Colonic mucosa (tissue), 4 donors: ENCODE results near the gene BID. TPM values are rescaled to one million over a fixed set of nuclear protein-coding genes. Genes with fewer than 3 reads are reported as not detected.

ENCODE experiments used
- DNase-seq: peaks from one replicate; pipeline ENCODE4 v3.0.0-alpha.2; 2020
- H3K27ac ChIP-seq: fragments of 200-600 bp; one replicate; pipeline ENCODE4 v1.8.0; 2021
- H3K27me3 ChIP-seq: fragments of 200-600 bp; one replicate; pipeline ENCODE4 v1.8.0; 2021
- H3K36me3 ChIP-seq: fragments of 200-600 bp; one replicate; pipeline ENCODE4 v1.8.0; 2021
- H3K4me1 ChIP-seq: fragments of 200-600 bp; one replicate; pipeline ENCODE4 v1.8.0; 2021; ENCODE audit warnings: mild to moderate bottlenecking
- H3K4me3 ChIP-seq: fragments of 200-600 bp; one replicate; pipeline ENCODE4 v1.8.0; 2021
- H3K9ac ChIP-seq, 2 donors: one replicate each; pipeline ENCODE4 v1.7.0; 2013; ENCODE audit warnings: control low read depth in 2 of 2, low read depth in 2 of 2, low read length in 2 of 2
- H3K9me3 ChIP-seq: fragments of 200-600 bp; one replicate; pipeline ENCODE4 v1.8.0; 2021
- intact Hi-C: fragments of 100-400 bp; cut with DNase I; formaldehyde crosslinking; loops from one replicate; pipeline ENCODE4 v1.14.1; 2022
- total RNA-seq, 2 donors: library from RNA; stranded (reverse); fragmentation: NEBNext Ultra II Directional in 1 of 2; extraction: Animal tissue kit (Norgen Biotek cat#: 25700) in 1 of 2; gene quantifications; one replicate each; pipeline ENCODE4 v1.2.1, GENCODE V29; 2021
- TF ChIP-seq, protein P1 (sequence below): fragments of 200-600 bp; IDR thresholded peaks from one replicate; pipeline ENCODE4 v1.8.0; 2022; ENCODE audit warnings: antibody characterized with exemption, mild to moderate bottlenecking
- donor health status: healthy.
- donor health status: DM: no; HTN: no; CAD: no.
- donor health status: DM: no; HTN: no; CAD: no.

Gene BID
- total RNA-seq, 2 donors from 2014 or later = 35.9 to 57.5 TPM

- intact Hi-C loops = loop anchor here (5.0 to 10.0 kb wide), 2 partner anchors 43 to 331 kb away; partner anchors contain the start of gene PEX26
- no peaks in the 10 kb centered on the region for H3K4me1 ChIP-seq
- no peak overlapping the region for H3K4me3 ChIP-seq
- H3K9me3 ChIP-seq = no peaks in the 10 kb centered on the region
- no peaks in the 10 kb centered on the region for H3K36me3 ChIP-seq
- H3K27ac ChIP-seq = no peak overlapping the region
- DNase-seq = no peak
- no peaks in the 10 kb centered on the region for H3K27me3 ChIP-seq
- H3K9ac ChIP-seq = no peak overlapping the region
- TF ChIP-seq, protein P1, sequence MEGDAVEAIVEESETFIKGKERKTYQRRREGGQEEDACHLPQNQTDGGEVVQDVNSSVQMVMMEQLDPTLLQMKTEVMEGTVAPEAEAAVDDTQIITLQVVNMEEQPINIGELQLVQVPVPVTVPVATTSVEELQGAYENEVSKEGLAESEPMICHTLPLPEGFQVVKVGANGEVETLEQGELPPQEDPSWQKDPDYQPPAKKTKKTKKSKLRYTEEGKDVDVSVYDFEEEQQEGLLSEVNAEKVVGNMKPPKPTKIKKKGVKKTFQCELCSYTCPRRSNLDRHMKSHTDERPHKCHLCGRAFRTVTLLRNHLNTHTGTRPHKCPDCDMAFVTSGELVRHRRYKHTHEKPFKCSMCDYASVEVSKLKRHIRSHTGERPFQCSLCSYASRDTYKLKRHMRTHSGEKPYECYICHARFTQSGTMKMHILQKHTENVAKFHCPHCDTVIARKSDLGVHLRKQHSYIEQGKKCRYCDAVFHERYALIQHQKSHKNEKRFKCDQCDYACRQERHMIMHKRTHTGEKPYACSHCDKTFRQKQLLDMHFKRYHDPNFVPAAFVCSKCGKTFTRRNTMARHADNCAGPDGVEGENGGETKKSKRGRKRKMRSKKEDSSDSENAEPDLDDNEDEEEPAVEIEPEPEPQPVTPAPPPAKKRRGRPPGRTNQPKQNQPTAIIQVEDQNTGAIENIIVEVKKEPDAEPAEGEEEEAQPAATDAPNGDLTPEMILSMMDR = no peak
Measured at GRCh38 chr22:17743661-17744411, 30.4 kb downstream of the BID start.

DNA sequence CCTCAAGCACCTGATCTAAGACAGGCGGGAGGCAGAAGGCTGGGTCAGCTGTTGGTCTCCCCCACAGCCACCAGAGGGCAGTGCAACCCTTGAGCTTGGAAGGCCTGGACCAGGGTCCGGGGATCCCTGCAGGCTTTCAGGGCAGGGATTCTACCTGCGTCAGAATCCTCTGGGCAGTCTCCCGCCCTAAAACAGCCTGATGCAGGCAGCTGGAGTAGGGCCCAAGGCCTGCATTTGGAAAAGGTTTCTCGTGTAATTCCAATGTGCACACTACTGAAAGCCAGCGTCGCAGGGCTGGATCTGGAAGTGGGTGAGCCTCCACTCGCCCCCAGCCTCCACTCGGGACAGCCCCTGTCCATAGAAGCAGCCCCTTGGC is 31.8 kb downstream of the BID start:
- no peak overlapping the region for H3K4me3 ChIP-seq
- no peaks in the 10 kb centered on the region for H3K9me3 ChIP-seq
- TF ChIP-seq, protein P1 = peak; percentile 78
- H3K27me3 ChIP-seq = no peaks in the 10 kb centered on the region
- H3K36me3 ChIP-seq = no peaks in the 10 kb centered on the region
- H3K9ac ChIP-seq = no peak overlapping the region
- intact Hi-C loops = loop anchor here (5.0 to 10.0 kb wide), 2 partner anchors 45 to 332 kb away; partner anchors contain the start of gene PEX26
- no peaks in the 10 kb centered on the region for H3K4me1 ChIP-seq
- peak; percentile 74 for DNase-seq
- H3K27ac ChIP-seq = no peak overlapping the region

DNA sequence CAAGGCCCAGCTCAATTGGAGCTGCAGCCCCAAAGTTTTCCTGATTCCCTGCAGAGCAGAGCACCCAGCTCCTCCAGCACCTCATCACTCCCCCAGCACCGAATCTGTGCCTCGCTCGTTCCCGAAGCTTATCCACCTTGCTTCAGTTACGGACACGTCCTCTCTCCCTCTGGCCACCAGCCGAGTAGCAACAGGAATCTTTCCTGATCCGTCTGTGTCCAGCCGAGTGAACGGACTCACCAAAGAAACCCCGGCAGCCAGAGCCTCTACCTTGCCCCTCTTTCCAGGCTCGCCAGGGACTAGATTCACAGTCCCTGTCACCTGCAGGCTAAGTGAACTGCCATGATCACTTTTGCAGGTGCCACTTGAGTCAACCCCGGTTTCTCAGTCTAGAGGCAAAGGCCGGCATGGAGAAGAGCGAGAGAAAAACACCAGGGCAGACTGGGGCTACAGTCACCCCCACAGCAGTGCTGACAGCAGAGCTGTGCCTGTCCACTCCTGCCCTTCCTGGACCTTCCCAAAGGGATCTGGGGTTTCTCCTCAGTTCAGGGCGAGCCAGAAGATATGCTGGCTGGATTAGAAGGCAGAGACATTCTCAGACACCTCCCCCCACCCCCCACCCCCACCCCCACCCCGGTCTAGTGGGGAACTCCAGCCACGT is 32.3 kb downstream of the BID start:
- Histone ChIP-seq H3K4me1 (no peaks in the 10 kb centered on the region), H3K9me3 (no peaks in the 10 kb centered on the region), H3K36me3 (no peaks in the 10 kb centered on the region), H3K27me3 (no peaks in the 10 kb centered on the region), H3K27ac (no peak overlapping the region), H3K9ac (no peak overlapping the region), H3K4me3 (no peak overlapping the region)
- intact Hi-C loops = loop anchor here (5.0 to 10.0 kb wide), 2 partner anchors 45 to 333 kb away; partner anchors contain the start of gene PEX26
- TF ChIP-seq, protein P1 = no peak
- DNase-seq = no peak

DNA sequence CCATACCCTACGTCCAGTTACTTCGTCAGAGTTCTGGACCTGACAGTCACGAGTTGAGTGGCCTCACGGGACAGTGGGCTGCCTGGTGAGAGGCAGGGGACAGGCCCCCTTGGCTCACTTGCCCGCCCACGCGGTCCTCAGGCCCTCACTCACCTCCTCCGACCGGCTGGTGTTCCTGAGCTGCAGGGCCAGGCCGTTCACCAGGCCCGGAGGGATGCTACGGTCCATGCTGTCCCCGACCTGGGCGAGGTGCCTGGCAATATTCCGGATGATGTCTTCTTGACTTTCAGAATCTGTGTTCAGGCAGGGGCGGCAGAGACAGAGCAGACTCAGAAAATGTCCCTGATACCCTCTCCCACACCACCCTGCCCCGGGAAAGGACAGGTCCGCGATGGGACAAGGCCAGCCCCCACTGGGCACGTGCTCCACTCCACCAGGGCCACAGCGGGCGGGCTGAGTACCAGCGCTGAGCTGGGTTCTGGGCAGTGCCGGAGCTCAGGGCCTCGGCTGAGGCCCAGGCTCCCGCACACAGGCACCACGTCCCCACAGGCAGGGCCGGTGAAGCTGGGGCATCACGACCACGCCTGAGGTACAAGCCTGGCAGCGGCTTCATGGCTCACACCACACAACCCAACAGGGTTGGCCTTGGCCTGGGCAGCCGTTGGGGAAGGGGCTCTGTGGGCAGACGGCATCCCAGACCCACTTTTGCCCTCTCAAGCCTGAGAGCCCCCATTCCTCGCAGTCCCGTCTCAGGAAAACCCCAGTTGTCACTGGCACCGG is 34.9 kb downstream of the BID start:
- no peak overlapping the region for H3K27ac ChIP-seq
- no peak overlapping the region for H3K4me3 ChIP-seq
- H3K27me3 ChIP-seq = no peaks in the 10 kb centered on the region
- TF ChIP-seq, protein P1 = no peak
- H3K36me3 ChIP-seq = no peaks in the 10 kb centered on the region
- no peak overlapping the region for H3K9ac ChIP-seq
- H3K4me1 ChIP-seq = no peaks in the 10 kb centered on the region
- no peak for DNase-seq
- intact Hi-C loops = no loop called here
- no peaks in the 10 kb centered on the region for H3K9me3 ChIP-seq

GRCh38 chr22:17738386-17739128 is 35.7 kb downstream of the BID start:
- Histone ChIP-seq H3K9ac (no peak overlapping the region), H3K4me3 (no peak overlapping the region), H3K27me3 (no peaks in the 10 kb centered on the region), H3K36me3 (no peaks in the 10 kb centered on the region), H3K9me3 (no peaks in the 10 kb centered on the region), H3K4me1 (no peaks in the 10 kb centered on the region), H3K27ac (no peak overlapping the region)
- intact Hi-C loops = no loop called here
- TF ChIP-seq, protein P1 = no peak
- no peak for DNase-seq
